ENCODE data around the gene NME2.
"Not testable (repeated sequence)": the region's sequence is repeated elsewhere in the genome, so short reads cannot be mapped to it uniquely, and the experiment has no call there.

The NME2 gene

GRCh38 chr17:51153210-51154072, 12.8 kb upstream of the NME2 start, which contains the start of gene NME1:
NME1 (plus strand) TSS chr17:51153559; CDS start chr17:51155655, 2,096 bp downstream.
- peak; percentile 100 for DNase-seq (ENCODE audit: low read depth)

- DNase-seq (ENCODE audit: low read depth): peak; percentile 38
Observed at GRCh38 chr17:51154176-51154575, 12.0 kb upstream of the NME2 start.

- DNase-seq (ENCODE audit: low read depth): no peak
Observed at GRCh38 chr17:51155416-51155815, 10.8 kb upstream of the NME2 start.

- DNase-seq (ENCODE audit: low read depth): no peak
Observed at GRCh38 chr17:51159604-51160003, 6.6 kb upstream of the NME2 start.

- DNase-seq (ENCODE audit: low read depth): no peak
Observed at GRCh38 chr17:51161541-51161940, 4.7 kb upstream of the NME2 start.

- DNase-seq (ENCODE audit: low read depth): no peak
Observed at GRCh38 chr17:51164911-51165679, 1.1 kb upstream of the NME2 start.

- peak; percentile 42 for DNase-seq (ENCODE audit: low read depth)
Observed at GRCh38 chr17:51165680-51166197, 472 bp upstream of the NME2 start.

- DNase-seq (ENCODE audit: low read depth): no peak
Observed at GRCh38 chr17:51166987-51167931, 1.0 kb downstream of the NME2 start.

GRCh38 chr17:51169340-51169739, 3.1 kb downstream of the NME2 start:
- DNase-seq (ENCODE audit: low read depth): no peak

- DNase-seq (ENCODE audit: low read depth): no peak
Observed at GRCh38 chr17:51170736-51171135, 4.5 kb downstream of the NME2 start.

- DNase-seq (ENCODE audit: low read depth): not testable (repeated sequence)
Observed at GRCh38 chr17:51172030-51172429, 5.8 kb downstream of the NME2 start.

- DNase-seq (ENCODE audit: low read depth): no peak
Observed at GRCh38 chr17:51180486-51180885, 14.3 kb downstream of the NME2 start.

- DNase-seq (ENCODE audit: low read depth): no peak
Observed at GRCh38 chr17:51184124-51184523, 17.9 kb downstream of the NME2 start.

- DNase-seq (ENCODE audit: low read depth): no peak
Observed at GRCh38 chr17:51185763-51186332, 19.6 kb downstream of the NME2 start.

- no peak for DNase-seq (ENCODE audit: low read depth)
Observed at GRCh38 chr17:51188271-51188833, 22.1 kb downstream of the NME2 start.

GRCh38 chr17:51189162-51189561, 23.0 kb downstream of the NME2 start:
- no peak for DNase-seq (ENCODE audit: low read depth)

- DNase-seq (ENCODE audit: low read depth): peak; percentile 69
Observed at GRCh38 chr17:51189628-51190027, 23.4 kb downstream of the NME2 start.

- DNase-seq (ENCODE audit: low read depth): no peak
Observed at GRCh38 chr17:51191895-51192294, 25.7 kb downstream of the NME2 start.

- no peak for DNase-seq (ENCODE audit: low read depth)
Observed at GRCh38 chr17:51197754-51198153, 31.5 kb downstream of the NME2 start.

GRCh38 chr17:51200295-51200694, 34.1 kb downstream of the NME2 start:
- DNase-seq (ENCODE audit: low read depth): no peak

GRCh38 chr17:51200846-51201245, 34.6 kb downstream of the NME2 start:
- no peak for DNase-seq (ENCODE audit: low read depth)

All from iris pigment epithelial cell (primary cell).